PC-3 (cell line): Measurements from ENCODE around the gene ZFPM1. TPM values are rescaled to one million over a fixed set of nuclear protein-coding genes. Genes with fewer than 3 reads are reported as not detected.

Source experiments
- ATAC-seq: fragments of 200-7000 bp; cut with Tn5 transposase; 2 replicates; pipeline ENCODE4 v1.9.1; 2020; ENCODE audit warnings: mild to moderate bottlenecking, moderate library complexity
- BruUV-seq: library from RNA; stranded (reverse); fragments of 400-500 nt; replicated peaks from 2 replicates; lab custom pipeline; 2021; lab: Mats Ljungman, UMichigan
- CTCF ChIA-PET: fragments of 300-600 bp; sonication (Branson Sonifier 250); formaldehyde crosslinking; loops from one replicate; lab custom pipeline; 2022; ENCODE audit warnings: antibody characterized with exemption; lab: Charles Lee
- POLR2A ChIA-PET: fragments of 300-600 bp; sonication (Branson Sonifier 250); formaldehyde crosslinking; loops from one replicate; lab custom pipeline; 2022; ENCODE audit warnings: antibody characterized with exemption; ENCODE audit not compliant: unreplicated experiment; lab: Charles Lee
- DNase-seq: peaks from one replicate; pipeline ENCODE4 v3.0.0-alpha.2; 2015
- H2AFZ ChIP-seq: fragments of 300-600 bp; sonication (generic); 2 replicates; pipeline ENCODE4 v1.6.0; 2016; ENCODE audit warnings: antibody characterized with exemption, low read length
- H3F3A ChIP-seq: fragments of 300-600 bp; sonication (generic); one replicate; pipeline ENCODE4 v1.6.0; 2017; ENCODE audit warnings: antibody characterized with exemption, low read length, control low read depth, mild to moderate bottlenecking; ENCODE audit not compliant: unreplicated experiment
- H3K27ac ChIP-seq: fragments of 300-600 bp; sonication (generic); 2 replicates; pipeline ENCODE4 v1.5.1; 2016; ENCODE audit warnings: mild to moderate bottlenecking, low read length
- H3K27me3 ChIP-seq: fragments of 300-600 bp; sonication (generic); 2 replicates; pipeline ENCODE4 v1.6.1; 2016; ENCODE audit warnings: low read length, mixed read lengths
- H3K36me3 ChIP-seq: fragments of 300-600 bp; sonication (generic); 2 replicates; pipeline ENCODE4 v1.6.1; 2016; ENCODE audit warnings: low read depth, mixed run types, low read length, mixed read lengths
- H3K4me1 ChIP-seq: fragments of 300-600 bp; sonication (generic); 2 replicates; pipeline ENCODE4 v1.5.1; 2016; ENCODE audit warnings: low read length; ENCODE audit not compliant: insufficient read depth
- H3K4me2 ChIP-seq: fragments of 300-600 bp; sonication (generic); 2 replicates; pipeline ENCODE4 v1.6.0; 2016; ENCODE audit warnings: low read length
- H3K4me3 ChIP-seq: fragments of 300-600 bp; sonication (generic); 2 replicates; pipeline ENCODE4 v1.5.1; 2016; ENCODE audit warnings: mild to moderate bottlenecking, low read length, mixed read lengths
- H3K79me2 ChIP-seq: fragments of 300-600 bp; sonication (generic); 2 replicates; pipeline ENCODE4 v1.6.1; 2017; ENCODE audit warnings: low read length, mixed read lengths
- H3K9ac ChIP-seq: fragments of 300-600 bp; sonication (generic); 2 replicates; pipeline ENCODE4 v1.6.0; 2016; ENCODE audit warnings: mild to moderate bottlenecking, low read length
- H3K9me2 ChIP-seq: fragments of 300-600 bp; sonication (generic); replicated peaks from 2 replicates; pipeline ENCODE4 v1.6.1; 2016; ENCODE audit warnings: mixed run types, low read length, mixed read lengths
- H3K9me3 ChIP-seq: fragments of 300-600 bp; sonication (generic); 2 replicates; pipeline ENCODE4 v1.6.1; 2016; ENCODE audit warnings: low read length, mixed read lengths
- H4K20me1 ChIP-seq: fragments of 300-600 bp; sonication (generic); 2 replicates; pipeline ENCODE4 v1.6.1; 2016; ENCODE audit warnings: low read length, mixed read lengths
- EZH2 ChIP-seq: fragments of 300-600 bp; sonication (generic); IDR thresholded peaks from one replicate; pipeline ENCODE4 v1.6.1; 2017; ENCODE audit warnings: antibody characterized with exemption, mild to moderate bottlenecking, low read length; ENCODE audit not compliant: unreplicated experiment
- EZH2phosphoT487 ChIP-seq: fragments of 300-600 bp; sonication (generic); IDR thresholded peaks from 2 replicates; pipeline ENCODE4 v1.6.1; 2018; ENCODE audit warnings: mild to moderate bottlenecking, antibody characterized with exemption, low read length, borderline replicate concordance
- intact Hi-C: fragments of 100-400 bp; cut with micrococcal nuclease; formaldehyde crosslinking; loops from 2 replicates; pipeline ENCODE4 v1.9.0; 2023
- total RNA-seq: library from RNA; depleted of rRNA; stranded (reverse); fragments of >200 nt; gene quantifications from 2 replicates; pipeline ENCODE4 v1.2.3, GENCODE V29; 2014
- TF ChIP-seq, protein P1 (sequence below): fragments of 300-600 bp; sonication (generic); conservative IDR thresholded peaks from 2 replicates; pipeline ENCODE4 v1.5.1; 2017; ENCODE audit warnings: antibody characterized with exemption, low read depth, mild to moderate bottlenecking, low read length

The ZFPM1 gene
- total RNA-seq, 1 experiment from 2014 or later: 4.6 TPM

DNA sequence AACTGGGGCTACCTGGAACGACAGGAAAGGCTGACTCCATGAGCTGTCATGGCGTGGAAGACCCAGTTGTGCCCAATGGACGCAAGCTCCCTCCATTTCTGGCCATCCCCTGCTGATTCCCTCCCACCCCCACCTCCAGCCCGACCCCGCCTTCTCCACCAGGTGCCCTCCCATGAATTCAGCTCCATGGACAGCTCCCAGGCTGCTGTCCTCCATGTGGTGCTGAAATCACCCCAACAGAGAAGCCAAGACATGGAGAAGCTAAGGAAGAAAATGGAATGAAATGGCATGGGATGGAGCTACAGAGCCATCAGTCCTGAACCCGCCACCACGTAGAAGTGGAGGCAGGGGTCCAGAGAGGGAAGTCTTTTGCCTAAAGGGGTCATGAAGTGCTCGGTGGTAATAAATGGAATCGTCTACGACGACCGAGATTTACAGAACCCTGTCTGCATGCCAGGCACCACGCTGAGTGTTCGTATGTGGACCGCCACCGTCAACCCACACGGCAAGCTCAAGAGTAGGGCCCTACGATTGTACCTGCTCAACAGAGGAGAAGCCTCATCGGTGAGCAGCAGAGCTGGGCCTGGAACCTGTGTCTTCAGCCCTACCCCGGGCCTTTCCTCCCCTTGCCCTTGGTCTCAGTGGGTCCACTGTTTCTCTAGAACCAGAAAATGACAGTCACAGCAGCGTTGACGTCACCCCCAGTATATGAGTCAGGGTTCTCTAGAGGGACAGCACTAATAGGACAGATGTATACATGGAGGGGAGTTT is 107.8 kb downstream of the ZFPM1 start:
- Histone ChIP-seq H3K9me2 (no peaks in the 10 kb centered on the region), H3K9ac (no peak overlapping the region), H3K9me3 (no peaks in the 10 kb centered on the region), H3K27me3 (no peaks in the 10 kb centered on the region), H3K27ac (no peak overlapping the region), H4K20me1 (no peaks in the 10 kb centered on the region), H2AFZ (no peak overlapping the region), H3K36me3 (no peaks in the 10 kb centered on the region), H3K4me1 (no peaks in the 10 kb centered on the region; the same call in 1 of the 2 replicates), H3K4me3 (no peak overlapping the region), H3F3A (no peaks in the 10 kb centered on the region), H3K4me2 (no peak overlapping the region), H3K79me2 (no peaks in the 10 kb centered on the region)
- no TSS peak for BruUV-seq
- DNase-seq (peak; percentile 50), ATAC-seq (no peak)
- POLR2A ChIA-PET: interaction anchor here (0.6 kb wide), 1 partner anchor 9 kb away, joined by 3 read pairs; no protein-coding TSS in a partner anchor
- CTCF ChIA-PET: interaction anchor here (0.6 kb wide), 2 partner anchors 21 to 27 kb away, joined by 3 to 7 read pairs; no protein-coding TSS in a partner anchor
- intact Hi-C loops: loop anchor here (2.0 kb wide), 1 partner anchor 118 kb away; no protein-coding TSS in a partner anchor
- TF ChIP-seq, protein P1, sequence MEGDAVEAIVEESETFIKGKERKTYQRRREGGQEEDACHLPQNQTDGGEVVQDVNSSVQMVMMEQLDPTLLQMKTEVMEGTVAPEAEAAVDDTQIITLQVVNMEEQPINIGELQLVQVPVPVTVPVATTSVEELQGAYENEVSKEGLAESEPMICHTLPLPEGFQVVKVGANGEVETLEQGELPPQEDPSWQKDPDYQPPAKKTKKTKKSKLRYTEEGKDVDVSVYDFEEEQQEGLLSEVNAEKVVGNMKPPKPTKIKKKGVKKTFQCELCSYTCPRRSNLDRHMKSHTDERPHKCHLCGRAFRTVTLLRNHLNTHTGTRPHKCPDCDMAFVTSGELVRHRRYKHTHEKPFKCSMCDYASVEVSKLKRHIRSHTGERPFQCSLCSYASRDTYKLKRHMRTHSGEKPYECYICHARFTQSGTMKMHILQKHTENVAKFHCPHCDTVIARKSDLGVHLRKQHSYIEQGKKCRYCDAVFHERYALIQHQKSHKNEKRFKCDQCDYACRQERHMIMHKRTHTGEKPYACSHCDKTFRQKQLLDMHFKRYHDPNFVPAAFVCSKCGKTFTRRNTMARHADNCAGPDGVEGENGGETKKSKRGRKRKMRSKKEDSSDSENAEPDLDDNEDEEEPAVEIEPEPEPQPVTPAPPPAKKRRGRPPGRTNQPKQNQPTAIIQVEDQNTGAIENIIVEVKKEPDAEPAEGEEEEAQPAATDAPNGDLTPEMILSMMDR: no peak
- TF ChIP-seq EZH2 (no peak), EZH2phosphoT487 (no peak)

DNA sequence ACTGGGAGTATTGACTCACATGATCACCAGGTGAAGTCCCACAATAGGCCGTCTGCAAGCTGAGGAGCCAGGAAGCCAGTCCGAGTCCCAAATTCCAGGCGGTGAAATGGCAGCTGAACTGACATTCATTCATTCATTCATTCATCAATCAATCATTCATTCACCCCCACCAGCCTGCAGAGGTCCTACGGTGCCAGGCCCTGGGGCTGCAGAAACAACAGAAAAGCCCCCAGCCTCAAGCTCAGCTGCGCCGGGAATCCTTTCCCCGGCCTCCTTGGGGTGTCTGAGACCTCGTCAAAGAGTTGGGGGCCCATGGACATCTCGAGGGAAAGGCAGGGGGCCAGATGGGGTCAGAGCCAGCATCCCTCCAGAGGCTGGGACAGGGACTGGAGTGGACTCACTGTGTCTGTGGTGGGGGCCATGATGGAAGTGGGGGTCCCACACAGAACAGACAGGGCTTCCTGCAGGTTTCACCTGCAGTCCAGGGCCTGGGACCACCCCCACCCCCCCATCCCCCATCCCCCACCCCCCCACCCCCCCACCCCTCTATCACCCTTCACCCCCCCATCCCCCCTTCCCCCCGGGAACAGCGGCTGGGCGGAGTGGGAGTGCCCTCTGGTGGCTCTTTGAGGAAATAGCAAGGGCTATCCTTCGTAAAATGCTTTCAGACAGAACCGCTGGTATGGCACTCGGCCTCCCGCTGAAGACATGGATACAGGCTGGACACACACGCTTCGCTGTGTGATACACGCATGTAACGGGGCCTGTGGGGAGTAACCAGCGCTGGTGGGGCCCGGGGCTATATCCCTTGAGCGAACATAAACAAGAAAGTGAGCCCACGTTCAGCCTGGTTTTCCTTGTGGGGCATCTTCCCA is 108.6 kb downstream of the ZFPM1 start:
- intact Hi-C loops: loop anchor here (2.0 kb wide), 1 partner anchor 119 kb away; no protein-coding TSS in a partner anchor
- Histone ChIP-seq H3K27ac (no peak overlapping the region), H2AFZ (peak overlapping the region; percentile 84), H3F3A (no peaks in the 10 kb centered on the region), H3K4me1 (no peaks in the 10 kb centered on the region; the same call in 1 of the 2 replicates), H3K9ac (no peak overlapping the region), H3K79me2 (no peaks in the 10 kb centered on the region), H4K20me1 (no peaks in the 10 kb centered on the region), H3K9me2 (no peaks in the 10 kb centered on the region), H3K27me3 (no peaks in the 10 kb centered on the region), H3K9me3 (no peaks in the 10 kb centered on the region), H3K4me2 (peak overlapping the region; percentile 87), H3K4me3 (peak overlapping the region; percentile 58), H3K36me3 (no peaks in the 10 kb centered on the region)
- DNase-seq: peak; percentile 48
- BruUV-seq: no TSS peak
- POLR2A ChIA-PET: no interaction called here
- peak; percentile 67 for ATAC-seq
- CTCF ChIA-PET: interaction anchor here (0.7 kb wide), 1 partner anchor 66 kb away, joined by 3 read pairs; no protein-coding TSS in a partner anchor
- TF ChIP-seq EZH2: no peak
- TF ChIP-seq, protein P1: peak; percentile 49
